HepG2 (cell line): Measurements from ENCODE around the gene AGRN. TPM values are rescaled to one million over a fixed set of nuclear protein-coding genes. Genes with fewer than 3 reads are reported as not detected.

Experiments
- FIP1L1 ChIP-seq: fragments of 200-400 bp; formaldehyde crosslinking; IDR thresholded peaks from 2 replicates; pipeline ENCODE4 v1.6.1; 2018; ENCODE audit warnings: low read depth, mild to moderate bottlenecking, low read length, moderate library complexity, borderline replicate concordance; ENCODE audit not compliant: insufficient read depth
- MXD4 ChIP-seq: IDR thresholded peaks from 2 replicates; pipeline ENCODE4 v1.6.1; 2016; ENCODE audit warnings: mild to moderate bottlenecking, missing biosample characterization, missing genetic modification reagents
- NFKB2 ChIP-seq: sonication (generic); formaldehyde crosslinking; IDR thresholded peaks from 2 replicates; pipeline ENCODE4 v1.4.0; 2020; ENCODE audit warnings: missing genetic modification reagents, borderline replicate concordance
- POLR2AphosphoS2 ChIP-seq: IDR thresholded peaks from 2 replicates; pipeline ENCODE4 v1.6.1; 2011; ENCODE audit warnings: low read depth, low read length, improper control_type of control experiment
- ZFP82 ChIP-seq: sonication (generic); formaldehyde crosslinking; IDR thresholded peaks from 2 replicates; pipeline ENCODE4 v1.5.1; 2020; ENCODE audit warnings: mild to moderate bottlenecking, missing genetic modification reagents, borderline replicate concordance
- polyA plus RNA-seq, 8 experiments: library from polyadenylated mRNA; depleted of rRNA in 3 of 8; stranded (reverse) in 7 of 8; unstranded in 1 of 8; fragments of >200 nt; fragmentation: Illumina TruSeq in 4 of 8; extraction: Trizol in 4 of 8; gene quantifications; 2 replicates each; pipeline versions ENCODE4 v1.2.1 to v1.2.3, GENCODE V29; 2011 to 2016; ENCODE audit warnings: low read depth in 4 of 8, missing spikeins in 1 of 8, mixed read lengths in 1 of 8; ENCODE audit not compliant: insufficient read depth in 1 of 8
- total RNA-seq, 5 experiments: library from RNA; depleted of rRNA; stranded (reverse); fragments of >200 nt; fragmentation: Illumina TruSeq; extraction: Trizol; gene quantifications; 2 replicates each; pipeline ENCODE4 v1.2.3, GENCODE V29; 2016; ENCODE audit warnings: low read depth in 1 of 5
- TF ChIP-seq, protein P1 (sequence below): sonication (generic); formaldehyde crosslinking; IDR thresholded peaks from 2 replicates; pipeline ENCODE4 v1.5.1; 2020; ENCODE audit warnings: missing genetic modification reagents, mild to moderate bottlenecking, borderline replicate concordance
- TF ChIP-seq, protein P2 (sequence below): sonication (generic); formaldehyde crosslinking; IDR thresholded peaks from 2 replicates; pipeline ENCODE4 v1.5.1; 2020; ENCODE audit warnings: mild to moderate bottlenecking, missing genetic modification reagents, borderline replicate concordance
- TF ChIP-seq, protein P3 (sequence below): IDR thresholded peaks from 2 replicates; pipeline ENCODE4 v1.4.0; 2020; ENCODE audit warnings: mild to moderate bottlenecking, missing genetic modification reagents
- TF ChIP-seq, protein P4 (sequence below): sonication (generic); formaldehyde crosslinking; IDR thresholded peaks from 2 replicates; pipeline ENCODE4 v1.5.0; 2020; ENCODE audit warnings: missing genetic modification reagents
- TF ChIP-seq, protein P5 (sequence below): conservative IDR thresholded peaks from 2 replicates; pipeline ENCODE4 v1.6.1; 2018; ENCODE audit warnings: missing genetic modification reagents
- TF ChIP-seq, protein P6 (sequence below): sonication (generic); formaldehyde crosslinking; IDR thresholded peaks from 2 replicates; pipeline ENCODE4 v1.5.1; 2020; ENCODE audit warnings: missing genetic modification reagents, mild to moderate bottlenecking, borderline replicate concordance

Gene AGRN
- total and polyA plus RNA-seq, 2 of the 13 experiments (the other 11 are each of a cell fraction or from before 2014, with no cell fraction given): 29.8 to 65.2 TPM

DNA sequence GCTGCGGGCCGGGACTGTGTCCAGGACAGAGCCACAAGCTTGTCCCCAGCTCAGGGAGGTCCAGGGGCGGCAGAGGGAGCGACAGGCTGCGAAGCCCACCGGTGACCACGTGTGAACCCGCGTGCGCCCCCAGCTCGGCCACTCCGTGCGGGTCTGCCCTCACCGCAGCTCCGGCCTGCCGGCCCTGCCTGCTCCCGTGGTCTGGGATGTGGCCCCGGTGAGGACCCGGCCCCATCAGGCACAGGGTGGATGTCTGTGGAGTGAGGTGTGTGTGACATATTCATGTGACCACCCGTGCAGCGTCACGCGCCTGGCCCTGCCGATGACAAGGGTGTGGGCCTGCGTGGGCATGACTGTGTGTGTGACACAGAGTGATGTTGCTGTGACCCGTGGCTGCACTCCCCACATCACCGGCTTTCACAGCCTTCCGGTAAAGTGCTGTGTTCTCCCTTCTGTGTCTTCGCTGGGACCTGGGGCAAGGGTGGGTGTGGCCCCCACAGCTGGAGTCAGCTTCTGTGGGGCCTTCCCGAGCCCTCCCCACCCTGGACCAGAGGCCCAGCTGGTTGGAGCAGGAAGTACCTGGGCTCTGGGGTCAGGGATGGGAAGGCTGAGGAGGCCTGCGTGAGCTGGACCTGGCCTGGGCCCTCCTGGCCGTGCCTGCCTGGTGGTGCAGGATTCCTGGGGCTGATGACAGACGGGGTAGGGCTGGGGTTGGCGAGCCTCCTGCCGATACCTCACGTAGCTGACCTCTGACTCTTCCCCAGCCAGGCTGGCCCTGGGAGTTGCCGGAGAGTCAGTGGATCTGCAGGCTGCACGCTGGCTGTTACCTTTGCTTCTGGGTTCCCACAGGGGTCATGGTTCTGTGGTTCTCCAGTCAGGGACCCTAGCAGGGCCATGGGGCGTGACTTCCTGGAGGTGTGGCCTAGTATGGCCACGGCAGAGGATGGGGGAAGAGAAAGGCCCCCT is 50.1 kb downstream of the AGRN start (continued):
- TF ChIP-seq, protein P1, sequence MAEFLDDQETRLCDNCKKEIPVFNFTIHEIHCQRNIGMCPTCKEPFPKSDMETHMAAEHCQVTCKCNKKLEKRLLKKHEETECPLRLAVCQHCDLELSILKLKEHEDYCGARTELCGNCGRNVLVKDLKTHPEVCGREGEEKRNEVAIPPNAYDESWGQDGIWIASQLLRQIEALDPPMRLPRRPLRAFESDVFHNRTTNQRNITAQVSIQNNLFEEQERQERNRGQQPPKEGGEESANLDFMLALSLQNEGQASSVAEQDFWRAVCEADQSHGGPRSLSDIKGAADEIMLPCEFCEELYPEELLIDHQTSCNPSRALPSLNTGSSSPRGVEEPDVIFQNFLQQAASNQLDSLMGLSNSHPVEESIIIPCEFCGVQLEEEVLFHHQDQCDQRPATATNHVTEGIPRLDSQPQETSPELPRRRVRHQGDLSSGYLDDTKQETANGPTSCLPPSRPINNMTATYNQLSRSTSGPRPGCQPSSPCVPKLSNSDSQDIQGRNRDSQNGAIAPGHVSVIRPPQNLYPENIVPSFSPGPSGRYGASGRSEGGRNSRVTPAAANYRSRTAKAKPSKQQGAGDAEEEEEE (CRISPR knock-in tag): no peak
- TF ChIP-seq FIP1L1 (no peak), ZFP82 (no peak), POLR2AphosphoS2 (no peak), NFKB2 (CRISPR knock-in tag) (0 out of 2 replicates have a peak, but pooled peaks have one; percentile 32), MXD4 (CRISPR knock-in tag) (no peak)
- TF ChIP-seq, protein P2, sequence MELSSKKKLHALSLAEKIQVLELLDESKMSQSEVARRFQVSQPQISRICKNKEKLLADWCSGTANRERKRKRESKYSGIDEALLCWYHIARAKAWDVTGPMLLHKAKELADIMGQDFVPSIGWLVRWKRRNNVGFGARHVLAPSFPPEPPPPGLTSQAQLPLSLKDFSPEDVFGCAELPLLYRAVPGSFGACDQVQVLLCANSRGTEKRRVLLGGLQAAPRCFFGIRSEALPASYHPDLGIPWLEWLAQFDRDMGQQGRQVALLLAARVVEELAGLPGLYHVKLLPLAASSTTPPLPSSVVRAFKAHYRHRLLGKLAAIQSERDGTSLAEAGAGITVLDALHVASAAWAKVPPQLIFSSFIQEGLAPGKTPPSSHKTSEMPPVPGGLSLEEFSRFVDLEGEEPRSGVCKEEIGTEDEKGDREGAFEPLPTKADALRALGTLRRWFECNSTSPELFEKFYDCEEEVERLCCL (CRISPR knock-in tag): no peak
- TF ChIP-seq, protein P3, sequence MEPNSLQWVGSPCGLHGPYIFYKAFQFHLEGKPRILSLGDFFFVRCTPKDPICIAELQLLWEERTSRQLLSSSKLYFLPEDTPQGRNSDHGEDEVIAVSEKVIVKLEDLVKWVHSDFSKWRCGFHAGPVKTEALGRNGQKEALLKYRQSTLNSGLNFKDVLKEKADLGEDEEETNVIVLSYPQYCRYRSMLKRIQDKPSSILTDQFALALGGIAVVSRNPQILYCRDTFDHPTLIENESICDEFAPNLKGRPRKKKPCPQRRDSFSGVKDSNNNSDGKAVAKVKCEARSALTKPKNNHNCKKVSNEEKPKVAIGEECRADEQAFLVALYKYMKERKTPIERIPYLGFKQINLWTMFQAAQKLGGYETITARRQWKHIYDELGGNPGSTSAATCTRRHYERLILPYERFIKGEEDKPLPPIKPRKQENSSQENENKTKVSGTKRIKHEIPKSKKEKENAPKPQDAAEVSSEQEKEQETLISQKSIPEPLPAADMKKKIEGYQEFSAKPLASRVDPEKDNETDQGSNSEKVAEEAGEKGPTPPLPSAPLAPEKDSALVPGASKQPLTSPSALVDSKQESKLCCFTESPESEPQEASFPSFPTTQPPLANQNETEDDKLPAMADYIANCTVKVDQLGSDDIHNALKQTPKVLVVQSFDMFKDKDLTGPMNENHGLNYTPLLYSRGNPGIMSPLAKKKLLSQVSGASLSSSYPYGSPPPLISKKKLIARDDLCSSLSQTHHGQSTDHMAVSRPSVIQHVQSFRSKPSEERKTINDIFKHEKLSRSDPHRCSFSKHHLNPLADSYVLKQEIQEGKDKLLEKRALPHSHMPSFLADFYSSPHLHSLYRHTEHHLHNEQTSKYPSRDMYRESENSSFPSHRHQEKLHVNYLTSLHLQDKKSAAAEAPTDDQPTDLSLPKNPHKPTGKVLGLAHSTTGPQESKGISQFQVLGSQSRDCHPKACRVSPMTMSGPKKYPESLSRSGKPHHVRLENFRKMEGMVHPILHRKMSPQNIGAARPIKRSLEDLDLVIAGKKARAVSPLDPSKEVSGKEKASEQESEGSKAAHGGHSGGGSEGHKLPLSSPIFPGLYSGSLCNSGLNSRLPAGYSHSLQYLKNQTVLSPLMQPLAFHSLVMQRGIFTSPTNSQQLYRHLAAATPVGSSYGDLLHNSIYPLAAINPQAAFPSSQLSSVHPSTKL (CRISPR knock-in tag): no peak
- TF ChIP-seq, protein P4, sequence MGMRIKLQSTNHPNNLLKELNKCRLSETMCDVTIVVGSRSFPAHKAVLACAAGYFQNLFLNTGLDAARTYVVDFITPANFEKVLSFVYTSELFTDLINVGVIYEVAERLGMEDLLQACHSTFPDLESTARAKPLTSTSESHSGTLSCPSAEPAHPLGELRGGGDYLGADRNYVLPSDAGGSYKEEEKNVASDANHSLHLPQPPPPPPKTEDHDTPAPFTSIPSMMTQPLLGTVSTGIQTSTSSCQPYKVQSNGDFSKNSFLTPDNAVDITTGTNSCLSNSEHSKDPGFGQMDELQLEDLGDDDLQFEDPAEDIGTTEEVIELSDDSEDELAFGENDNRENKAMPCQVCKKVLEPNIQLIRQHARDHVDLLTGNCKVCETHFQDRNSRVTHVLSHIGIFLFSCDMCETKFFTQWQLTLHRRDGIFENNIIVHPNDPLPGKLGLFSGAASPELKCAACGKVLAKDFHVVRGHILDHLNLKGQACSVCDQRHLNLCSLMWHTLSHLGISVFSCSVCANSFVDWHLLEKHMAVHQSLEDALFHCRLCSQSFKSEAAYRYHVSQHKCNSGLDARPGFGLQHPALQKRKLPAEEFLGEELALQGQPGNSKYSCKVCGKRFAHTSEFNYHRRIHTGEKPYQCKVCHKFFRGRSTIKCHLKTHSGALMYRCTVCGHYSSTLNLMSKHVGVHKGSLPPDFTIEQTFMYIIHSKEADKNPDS: peak; percentile 26; the same call in 1 of the 2 replicates
- TF ChIP-seq, protein P5, sequence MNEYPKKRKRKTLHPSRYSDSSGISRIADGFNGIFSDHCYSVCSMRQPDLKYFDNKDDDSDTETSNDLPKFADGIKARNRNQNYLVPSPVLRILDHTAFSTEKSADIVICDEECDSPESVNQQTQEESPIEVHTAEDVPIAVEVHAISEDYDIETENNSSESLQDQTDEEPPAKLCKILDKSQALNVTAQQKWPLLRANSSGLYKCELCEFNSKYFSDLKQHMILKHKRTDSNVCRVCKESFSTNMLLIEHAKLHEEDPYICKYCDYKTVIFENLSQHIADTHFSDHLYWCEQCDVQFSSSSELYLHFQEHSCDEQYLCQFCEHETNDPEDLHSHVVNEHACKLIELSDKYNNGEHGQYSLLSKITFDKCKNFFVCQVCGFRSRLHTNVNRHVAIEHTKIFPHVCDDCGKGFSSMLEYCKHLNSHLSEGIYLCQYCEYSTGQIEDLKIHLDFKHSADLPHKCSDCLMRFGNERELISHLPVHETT (CRISPR knock-in tag): no peak
- TF ChIP-seq, protein P6, sequence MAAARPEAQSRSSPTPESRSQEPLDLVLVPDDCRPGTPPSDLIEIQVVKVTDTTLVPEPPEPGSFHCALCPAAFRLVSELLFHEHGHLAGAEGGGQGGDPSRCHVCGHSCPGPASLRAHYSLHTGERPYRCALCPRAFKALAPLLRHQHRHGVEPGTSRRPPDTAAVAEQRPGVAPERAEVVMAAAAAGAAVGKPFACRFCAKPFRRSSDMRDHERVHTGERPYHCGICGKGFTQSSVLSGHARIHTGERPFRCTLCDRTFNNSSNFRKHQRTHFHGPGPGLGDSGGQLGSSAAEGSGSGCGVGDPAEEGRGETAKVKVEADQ: no peak
